GM19438 (cell line): ENCODE measurements around the gene TNIP2.
"Not testable (repeated sequence)": the region's sequence is repeated elsewhere in the genome, so short reads cannot be mapped to it uniquely, and the experiment has no call there.

Experiments
- ATAC-seq: cut with Tn5 transposase; IDR thresholded peaks from one replicate; pipeline ENCODE4 v1.9.1; 2021; ENCODE audit warnings: low read depth; ENCODE audit not compliant: unreplicated experiment

The TNIP2 gene

GRCh38 chr4:2745981-2746806 lies 9.9 kb downstream of the TNIP2 start:
- ATAC-seq, result peak; percentile 94

- ATAC-seq, result no peak
Observed at GRCh38 chr4:2745516-2745915, 10.6 kb downstream of the TNIP2 start.

DNA sequence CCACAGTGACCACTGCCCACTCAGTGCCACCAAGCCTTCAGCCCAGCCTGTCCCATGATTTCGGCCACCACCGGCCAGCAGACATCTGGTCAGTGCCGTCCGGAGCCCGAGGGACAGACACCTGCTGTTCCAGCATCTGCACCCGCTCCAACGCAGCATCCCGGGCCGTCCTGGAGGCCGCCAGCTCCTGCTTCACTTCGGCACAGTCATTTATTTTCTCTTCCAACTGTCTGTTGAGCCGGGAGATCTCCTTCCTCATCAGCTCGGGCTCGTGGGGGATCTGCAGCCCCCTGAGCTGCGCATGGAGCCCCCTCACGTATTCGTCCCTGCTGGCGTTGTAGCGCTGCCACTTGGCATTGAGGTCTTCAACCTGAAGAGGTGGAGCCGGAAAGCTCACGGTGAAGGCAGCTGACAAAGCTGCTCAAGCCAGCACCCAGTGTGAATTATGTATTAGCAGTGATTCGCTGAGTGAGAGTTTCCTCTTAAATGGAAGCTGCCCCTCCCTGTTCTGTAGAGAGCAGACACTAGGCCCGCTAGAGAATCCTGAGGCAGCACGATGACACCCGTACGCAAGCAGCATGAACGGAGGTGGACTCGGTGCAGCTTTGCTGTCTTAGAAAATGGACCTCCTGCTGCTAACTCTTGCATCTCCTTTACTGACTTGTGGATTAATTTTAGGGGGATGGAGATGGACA lies 11.4 kb downstream of the TNIP2 start:
- no peak for ATAC-seq

GRCh38 chr4:2743518-2744445 lies 12.4 kb downstream of the TNIP2 start:
- ATAC-seq, result no peak

DNA sequence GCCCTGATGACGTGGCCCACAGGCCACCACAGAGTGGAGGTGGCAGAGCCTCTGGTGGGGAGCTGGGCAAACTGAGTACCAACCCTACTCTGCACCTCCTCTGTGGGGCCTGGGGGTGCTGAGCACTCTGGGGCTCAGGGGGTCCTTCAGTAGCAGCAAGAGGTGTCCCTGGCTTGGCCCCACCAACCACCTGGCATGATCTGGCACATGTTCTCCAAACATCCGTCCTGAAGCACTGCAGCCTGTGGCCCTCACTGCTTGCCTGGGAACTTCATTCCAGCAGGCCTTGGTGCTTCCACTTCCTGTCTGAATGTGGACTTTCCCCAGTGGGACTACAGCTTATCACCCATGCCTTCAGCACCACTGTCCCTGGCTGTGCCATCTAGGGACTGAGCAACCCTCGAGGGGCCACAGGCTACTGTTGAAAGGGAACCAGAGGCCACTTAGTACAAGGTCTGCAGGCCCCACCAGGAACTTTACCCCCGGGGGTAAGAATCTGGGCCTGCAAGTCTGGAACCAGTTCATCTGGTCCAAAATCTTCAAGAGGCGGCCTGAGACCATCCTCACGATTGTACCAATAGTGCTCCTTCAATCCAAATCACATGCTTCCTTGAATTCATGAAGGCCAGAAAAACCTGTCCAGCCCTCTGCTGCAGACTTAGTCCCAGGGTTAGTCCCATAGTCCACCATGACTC lies 13.2 kb downstream of the TNIP2 start:
- no peak for ATAC-seq

DNA sequence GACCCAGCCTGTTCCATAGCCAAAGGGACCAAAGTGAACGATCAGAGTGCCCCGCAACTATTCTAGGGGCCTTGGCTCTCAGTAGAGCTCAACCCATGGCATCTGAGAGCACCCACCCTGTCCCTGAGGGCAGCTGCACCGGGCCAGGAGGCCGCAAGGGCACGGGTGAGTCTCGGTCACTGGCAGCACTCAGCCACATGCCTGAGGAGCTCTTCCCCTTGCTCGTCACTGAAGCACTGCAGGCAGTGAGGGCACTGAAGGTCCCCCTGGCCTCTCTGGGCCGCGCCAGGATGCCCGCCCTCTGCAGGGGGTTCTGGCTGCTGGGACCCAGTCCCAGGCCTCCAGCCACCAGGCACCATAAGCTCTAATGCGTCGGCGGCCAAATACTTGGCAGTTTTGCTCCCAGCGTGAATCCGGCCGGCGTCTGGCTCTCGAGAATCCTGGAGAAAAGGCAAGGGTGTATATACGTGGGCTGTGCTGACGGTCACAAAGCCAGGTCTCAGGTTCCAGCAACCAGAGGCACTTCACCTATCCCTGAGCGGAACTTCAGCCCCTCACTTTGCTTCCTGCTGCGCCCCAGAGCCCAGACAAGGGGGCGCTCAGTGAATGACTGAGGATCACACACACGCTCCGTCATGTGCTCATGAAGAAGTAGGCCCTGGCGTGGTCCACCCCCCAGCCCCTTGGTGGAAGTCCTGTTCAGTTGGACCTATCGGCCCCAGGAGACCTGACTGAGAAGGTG lies 13.9 kb downstream of the TNIP2 start:
- ATAC-seq, result no peak

GRCh38 chr4:2741626-2742025 lies 14.5 kb downstream of the TNIP2 start:
- ATAC-seq, result no peak

DNA sequence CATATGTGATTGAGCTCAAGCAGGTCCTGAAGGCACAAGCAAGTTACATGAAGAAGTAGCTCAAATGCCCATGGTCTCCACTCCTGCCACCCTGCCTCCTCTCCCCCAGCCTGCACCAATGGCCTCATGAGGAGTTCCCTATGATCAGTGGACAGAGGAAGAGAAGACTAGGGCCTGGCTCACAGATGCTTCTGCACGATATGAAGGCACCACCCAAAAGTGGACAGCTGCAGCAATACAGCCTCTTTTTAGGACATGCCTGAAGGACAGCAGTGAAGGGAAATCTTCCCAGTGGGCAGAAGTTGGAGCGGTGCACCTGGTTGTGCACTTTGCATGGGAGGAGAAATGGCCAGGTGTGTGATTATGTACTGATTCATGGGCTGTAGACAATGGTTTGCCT lies 17.8 kb downstream of the TNIP2 start:
- not testable (repeated sequence) for ATAC-seq

- no peak for ATAC-seq
Observed at GRCh38 chr4:2735869-2736268, 20.3 kb downstream of the TNIP2 start.

DNA sequence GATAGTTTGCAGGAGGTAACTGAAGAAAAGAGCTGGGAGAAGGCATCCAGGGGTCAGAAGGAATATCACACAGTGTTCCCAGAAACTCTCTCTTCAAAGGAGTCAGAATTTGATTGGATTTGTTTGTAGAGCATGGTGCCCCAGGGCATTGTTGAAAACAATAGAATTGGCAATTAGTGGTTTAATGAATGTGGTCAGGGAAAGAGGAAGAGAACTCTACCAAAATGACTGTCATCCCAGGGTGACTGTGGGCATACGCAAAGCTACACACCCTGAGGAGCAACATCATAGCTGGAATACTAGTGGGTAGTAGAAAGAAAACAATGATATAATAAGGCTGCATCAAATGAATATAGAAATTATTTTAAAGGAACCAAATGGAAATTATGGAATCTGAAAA lies 21.5 kb downstream of the TNIP2 start:
- ATAC-seq, result no peak

- ATAC-seq, result no peak
Observed at GRCh38 chr4:2733844-2734574, 22.1 kb downstream of the TNIP2 start.

DNA sequence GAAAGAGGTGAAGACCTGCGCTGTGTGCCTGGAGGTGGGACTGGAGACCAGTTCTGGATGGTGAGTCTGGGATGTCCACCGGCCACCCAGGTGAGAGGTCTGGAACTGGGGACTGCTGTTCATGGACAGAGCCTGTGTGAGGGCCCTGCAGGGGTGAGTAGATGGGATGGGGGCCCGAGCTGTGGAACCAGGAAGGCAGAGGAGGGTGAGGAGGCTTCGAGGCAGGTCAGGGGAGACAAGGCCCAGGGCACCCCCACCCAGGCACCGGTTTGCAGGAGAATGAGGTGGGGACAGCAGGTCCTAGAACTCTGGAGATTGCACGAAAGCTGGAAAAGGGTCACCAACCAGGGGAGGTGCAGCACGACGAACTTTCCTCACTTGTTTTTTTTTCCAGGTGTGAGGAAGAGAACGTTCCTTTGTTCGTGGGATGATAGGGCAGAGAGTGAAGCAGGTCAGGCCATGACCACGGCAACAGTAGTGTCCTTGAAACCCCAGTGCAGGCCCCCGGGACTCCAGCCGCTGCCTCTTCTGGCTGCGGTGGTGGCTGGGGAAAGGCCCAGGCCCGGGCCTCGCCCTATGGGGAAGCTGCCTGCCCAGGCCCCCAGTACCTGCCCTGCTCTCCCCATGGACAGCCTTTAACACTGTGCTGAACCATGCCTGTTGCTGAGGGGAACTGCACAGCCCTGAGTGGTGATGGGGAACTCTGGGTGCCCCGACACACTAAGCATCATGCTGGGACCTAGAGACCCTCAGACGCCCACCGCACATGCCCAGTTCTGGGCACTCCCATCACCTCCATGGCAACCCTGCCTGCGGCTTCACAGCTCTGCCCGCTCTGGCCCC lies 22.9 kb downstream of the TNIP2 start:
- no peak for ATAC-seq

- no peak for ATAC-seq
Observed at GRCh38 chr4:2732526-2732925, 23.6 kb downstream of the TNIP2 start.

GRCh38 chr4:2731907-2732317 lies 24.2 kb downstream of the TNIP2 start:
- ATAC-seq, result no peak

- no peak for ATAC-seq
Observed at GRCh38 chr4:2729533-2729875, 26.6 kb downstream of the TNIP2 start.

- no peak for ATAC-seq
Observed at GRCh38 chr4:2728806-2729532, 27.2 kb downstream of the TNIP2 start.

DNA sequence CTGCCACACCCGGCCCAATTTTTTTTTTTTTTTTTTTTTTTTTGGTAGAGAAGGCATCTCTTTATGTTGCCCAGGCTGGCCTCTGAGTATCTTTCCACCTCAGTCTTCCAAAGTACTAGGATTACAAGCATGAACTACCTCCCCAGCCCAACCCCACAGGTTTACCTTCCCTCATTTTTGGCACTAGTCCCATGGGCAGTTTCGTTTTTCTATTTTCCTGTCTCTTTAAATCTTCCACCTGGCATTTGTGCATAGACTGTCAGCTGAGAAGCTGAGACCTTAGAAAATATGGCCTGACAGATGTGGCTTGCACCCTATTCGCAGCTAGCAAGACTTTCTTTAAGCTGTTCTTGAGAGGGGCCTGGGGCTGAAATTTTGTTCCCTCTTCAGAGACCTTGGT lies 27.9 kb downstream of the TNIP2 start:
- no peak for ATAC-seq

DNA sequence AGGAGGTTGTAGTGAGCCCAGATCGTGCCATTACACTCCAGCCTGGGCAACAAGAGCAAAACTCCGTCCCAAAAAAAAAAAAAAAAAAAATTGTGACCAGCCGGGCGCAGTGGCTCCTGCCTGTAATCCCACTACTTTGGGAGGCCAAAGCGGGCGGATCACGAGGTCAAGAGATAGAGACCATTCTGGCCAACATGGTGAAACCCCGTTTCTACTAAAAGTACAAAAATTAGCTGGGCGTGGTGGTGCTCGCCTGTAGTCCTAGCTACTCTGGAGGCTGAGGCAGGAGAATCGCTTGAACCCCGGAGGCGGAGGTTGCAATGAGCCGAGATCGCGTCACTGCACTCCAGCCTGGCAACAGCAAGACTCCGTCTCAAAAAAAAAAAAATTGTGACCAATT lies 29.3 kb downstream of the TNIP2 start:
- not testable (repeated sequence) for ATAC-seq
